ENCODE results near the gene MAN1B1. TPM values are rescaled to one million over a fixed set of nuclear protein-coding genes. Genes with fewer than 3 reads are reported as not detected.

The MAN1B1 gene
- total RNA-seq, 1 donor from 2014 or later = 58.9 TPM

- TF ChIP-seq, protein P1, sequence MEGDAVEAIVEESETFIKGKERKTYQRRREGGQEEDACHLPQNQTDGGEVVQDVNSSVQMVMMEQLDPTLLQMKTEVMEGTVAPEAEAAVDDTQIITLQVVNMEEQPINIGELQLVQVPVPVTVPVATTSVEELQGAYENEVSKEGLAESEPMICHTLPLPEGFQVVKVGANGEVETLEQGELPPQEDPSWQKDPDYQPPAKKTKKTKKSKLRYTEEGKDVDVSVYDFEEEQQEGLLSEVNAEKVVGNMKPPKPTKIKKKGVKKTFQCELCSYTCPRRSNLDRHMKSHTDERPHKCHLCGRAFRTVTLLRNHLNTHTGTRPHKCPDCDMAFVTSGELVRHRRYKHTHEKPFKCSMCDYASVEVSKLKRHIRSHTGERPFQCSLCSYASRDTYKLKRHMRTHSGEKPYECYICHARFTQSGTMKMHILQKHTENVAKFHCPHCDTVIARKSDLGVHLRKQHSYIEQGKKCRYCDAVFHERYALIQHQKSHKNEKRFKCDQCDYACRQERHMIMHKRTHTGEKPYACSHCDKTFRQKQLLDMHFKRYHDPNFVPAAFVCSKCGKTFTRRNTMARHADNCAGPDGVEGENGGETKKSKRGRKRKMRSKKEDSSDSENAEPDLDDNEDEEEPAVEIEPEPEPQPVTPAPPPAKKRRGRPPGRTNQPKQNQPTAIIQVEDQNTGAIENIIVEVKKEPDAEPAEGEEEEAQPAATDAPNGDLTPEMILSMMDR (conservative IDR thresholded peaks at IDR 0.05) = no peak
- H3K4me1 Mint-ChIP-seq (ENCODE audit: unreplicated experiment) = no peaks in the 10 kb centered on the region
- no peak for DNase-seq (ENCODE audit: extremely low spot score, unreplicated experiment)
- H3K27me3 Mint-ChIP-seq = peaks cover 54% of the 10 kb centered on the region
- H3K36me3 Mint-ChIP-seq = no peaks in the 10 kb centered on the region
- no peak overlapping the region for H3K4me3 Mint-ChIP-seq
- no peaks in the 10 kb centered on the region for H3K9me3 Mint-ChIP-seq
- H3K27ac Mint-ChIP-seq = no peak overlapping the region
Measured at GRCh38 chr9:137050570-137050969, 36.2 kb upstream of the MAN1B1 start.

DNA sequence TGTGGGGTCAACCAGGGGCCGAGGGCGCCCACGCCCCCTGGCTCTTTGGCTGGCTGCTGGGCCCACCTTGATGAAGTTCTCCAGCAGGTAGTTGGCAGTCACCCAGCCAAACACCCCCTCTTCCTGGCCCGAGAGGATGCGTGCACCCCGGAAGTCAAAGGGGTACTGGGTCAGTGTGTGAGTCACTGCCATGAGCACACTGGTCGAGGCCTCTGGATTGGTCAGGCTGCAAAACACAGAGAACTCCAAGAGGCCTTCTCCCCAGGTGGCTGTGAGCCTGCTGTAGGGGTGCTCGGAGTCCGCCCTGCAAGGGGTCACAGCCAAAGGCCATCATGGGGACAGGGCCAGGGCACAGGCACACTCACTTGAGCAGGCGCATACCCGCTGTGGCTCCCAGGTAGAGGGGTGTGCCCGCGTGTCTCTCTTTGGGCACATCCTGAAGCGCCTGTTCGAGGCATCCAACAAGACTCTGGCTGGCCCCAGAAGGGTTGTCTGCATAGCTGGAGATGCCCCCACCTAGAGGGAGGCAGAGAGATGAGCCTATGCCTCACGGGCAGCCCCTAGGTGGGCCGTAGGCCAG, 35.5 kb upstream of the MAN1B1 start:
- TF ChIP-seq, protein P1 (conservative IDR thresholded peaks at IDR 0.05) = no peak
- H3K27ac Mint-ChIP-seq = no peak overlapping the region
- H3K27me3 Mint-ChIP-seq = peaks cover 58% of the 10 kb centered on the region
- no peak overlapping the region for H3K4me3 Mint-ChIP-seq
- DNase-seq (ENCODE audit: extremely low spot score, unreplicated experiment) = no peak
- no peaks in the 10 kb centered on the region for H3K4me1 Mint-ChIP-seq (ENCODE audit: unreplicated experiment)
- H3K36me3 Mint-ChIP-seq = no peaks in the 10 kb centered on the region
- H3K9me3 Mint-ChIP-seq = no peaks in the 10 kb centered on the region

GRCh38 chr9:137052293-137052692, 34.5 kb upstream of the MAN1B1 start:
- H3K36me3 Mint-ChIP-seq = no peaks in the 10 kb centered on the region
- H3K4me3 Mint-ChIP-seq = no peak overlapping the region
- no peak for DNase-seq (ENCODE audit: extremely low spot score, unreplicated experiment)
- peaks cover 57% of the 10 kb centered on the region for H3K27me3 Mint-ChIP-seq
- TF ChIP-seq, protein P1 (conservative IDR thresholded peaks at IDR 0.05) = no peak
- H3K9me3 Mint-ChIP-seq = no peaks in the 10 kb centered on the region
- no peaks in the 10 kb centered on the region for H3K4me1 Mint-ChIP-seq (ENCODE audit: unreplicated experiment)
- H3K27ac Mint-ChIP-seq = no peak overlapping the region

DNA sequence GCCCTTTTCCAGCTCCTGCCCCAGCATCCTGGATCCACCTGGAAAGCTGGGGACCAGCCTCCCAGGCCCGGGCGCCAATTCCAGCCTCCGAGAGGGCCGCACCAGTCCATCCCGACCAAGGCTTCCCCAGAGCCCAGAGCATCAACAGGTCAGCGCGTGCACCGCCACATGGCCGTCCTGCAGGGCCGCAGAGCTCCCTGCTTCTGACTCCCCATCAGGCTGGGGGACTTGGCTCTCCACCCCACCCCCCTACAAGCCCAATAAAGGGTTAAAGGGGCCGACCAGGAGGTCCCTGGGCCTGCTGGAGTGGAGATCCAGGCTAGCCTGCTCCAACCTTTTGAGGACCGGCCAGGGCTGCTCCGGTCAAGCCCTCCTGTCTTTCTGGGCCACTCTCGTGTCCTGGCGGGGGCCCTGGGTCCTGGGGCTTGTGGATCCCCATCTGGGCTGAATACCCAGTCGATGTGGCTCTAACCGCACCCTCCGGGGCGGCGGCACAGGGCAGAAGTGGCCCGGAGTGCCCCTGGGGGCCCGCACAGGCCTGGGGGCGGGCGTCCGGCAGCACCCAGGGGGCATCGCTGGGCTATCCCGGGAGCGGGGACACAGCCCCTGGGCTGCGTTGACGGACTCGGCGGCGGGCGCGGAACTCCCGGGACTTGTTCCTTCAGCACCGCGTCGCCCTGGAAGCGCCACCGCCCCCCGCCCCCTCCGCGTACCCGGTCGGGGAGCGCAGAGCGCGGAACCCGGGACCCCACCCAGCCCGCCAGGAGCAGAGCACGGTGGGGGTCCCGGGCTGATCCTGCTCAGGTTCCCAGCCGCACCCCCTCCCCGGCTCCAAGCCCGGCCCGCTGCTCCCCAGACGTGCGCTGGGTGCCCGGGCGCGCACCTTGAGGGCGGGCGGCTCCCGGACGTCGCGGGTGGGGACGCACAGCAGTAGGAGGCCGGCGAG, 33.5 kb upstream of the MAN1B1 start:
- Mint-ChIP-seq H3K36me3 (no peaks in the 10 kb centered on the region), H3K27ac (no peak overlapping the region), H3K4me1 (ENCODE audit: unreplicated experiment) (no peaks in the 10 kb centered on the region), H3K4me3 (no peak overlapping the region), H3K9me3 (no peaks in the 10 kb centered on the region), H3K27me3 (peaks cover 58% of the 10 kb centered on the region)
- DNase-seq (ENCODE audit: extremely low spot score, unreplicated experiment) = no peak
- TF ChIP-seq, protein P1 (conservative IDR thresholded peaks at IDR 0.05) = no peak

DNA sequence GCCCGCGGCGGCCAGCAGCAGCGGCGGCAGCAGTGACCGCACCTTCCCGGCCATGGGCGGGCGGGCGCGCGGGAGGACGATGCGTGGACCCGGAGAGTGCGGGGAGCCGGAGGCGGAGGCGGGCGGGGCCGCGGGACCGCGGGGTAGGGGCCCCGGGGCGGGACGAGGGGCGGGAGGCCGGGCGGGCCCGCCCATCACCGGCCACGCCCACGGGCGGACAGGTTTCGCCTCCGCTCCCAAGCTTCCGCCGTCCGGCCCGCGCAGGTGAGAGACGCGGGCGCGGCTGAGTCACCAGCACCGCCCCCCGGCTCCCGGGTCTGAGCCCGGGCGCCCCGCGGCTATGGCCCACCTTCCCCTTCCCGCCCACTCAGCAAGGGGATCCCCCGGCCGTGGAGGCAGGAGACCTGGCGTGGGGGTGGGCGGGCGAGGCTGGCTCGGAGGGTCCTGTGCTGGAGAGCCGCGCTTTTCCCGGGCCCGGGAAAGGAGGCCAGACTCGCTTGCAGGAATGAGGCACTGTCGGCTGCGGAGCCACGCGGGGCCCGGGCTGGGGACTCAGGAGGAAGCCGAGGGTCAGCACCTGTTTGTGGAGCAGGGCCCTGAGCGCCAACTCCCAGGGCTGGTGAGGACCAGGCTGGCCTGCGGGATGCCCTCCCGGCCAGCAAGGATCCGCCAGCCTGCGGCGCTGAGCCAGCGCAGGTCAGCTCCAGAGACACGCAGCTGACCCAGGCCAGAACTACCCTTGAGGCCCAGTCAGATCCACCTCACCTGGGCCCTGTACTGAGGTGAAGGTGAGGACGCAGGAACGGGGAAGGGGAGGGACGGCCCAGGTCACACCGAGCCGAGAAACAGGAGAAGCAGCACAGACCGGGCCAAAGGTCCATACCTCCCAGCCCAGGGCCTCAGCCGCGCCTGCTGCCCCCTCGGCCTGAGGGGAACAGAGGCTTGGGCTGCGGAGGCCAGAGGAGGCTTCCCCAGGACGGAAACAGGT, 32.5 kb upstream of the MAN1B1 start, which contains the start of gene ENTPD2:
Gene ENTPD2, minus strand, starts transcription at position 118 of the 988 bp plus-strand sequence. Its CDS starts 64 bp downstream, at position 54.
- Mint-ChIP-seq H3K4me1 (ENCODE audit: unreplicated experiment) (no peaks in the 10 kb centered on the region), H3K27ac (no peak within 1 kb of the TSS), H3K4me3 (peak within 1 kb of the TSS; percentile 31), H3K27me3 (peaks cover 65% of the 10 kb centered on the region), H3K9me3 (no peaks in the 10 kb centered on the region), H3K36me3 (no peaks in the 10 kb centered on the region)
- DNase-seq (ENCODE audit: extremely low spot score, unreplicated experiment) = no peak
- TF ChIP-seq, protein P1 (conservative IDR thresholded peaks at IDR 0.05) = no peak

Data from type B pancreatic cell (in vitro differentiated cells).